H9 (cell line): ENCODE measurements around the gene TOX4. TPM values are rescaled to one million over a fixed set of nuclear protein-coding genes. Genes with fewer than 3 reads are reported as not detected.

Source experiments
- DNase-seq: peaks from one replicate; pipeline ENCODE4 v3.0.0-alpha.2; 2017
- H2AFZ ChIP-seq: one replicate; pipeline ENCODE4 v1.6.1; 2013; ENCODE audit warnings: mild to moderate bottlenecking, low read length, control low read depth, moderate library complexity
- H2AK5ac ChIP-seq: 2 replicates; pipeline ENCODE4 v1.6.1; 2013; ENCODE audit warnings: low read length, control low read depth, mixed read lengths; ENCODE audit not compliant: insufficient read length
- H2BK120ac ChIP-seq: one replicate; pipeline ENCODE4 v1.6.1; 2013; ENCODE audit warnings: low read depth, mild to moderate bottlenecking, low read length, control low read depth, inconsistent platforms; ENCODE audit not compliant: poor library complexity, severe bottlenecking
- H2BK12ac ChIP-seq: 2 replicates; pipeline ENCODE4 v1.6.1; 2013; ENCODE audit warnings: low read length, control low read depth, mixed read lengths, low read depth; ENCODE audit not compliant: insufficient read length
- H2BK15ac ChIP-seq: 2 replicates; pipeline ENCODE4 v1.6.1; 2013; ENCODE audit warnings: low read depth, low read length, control low read depth
- H2BK20ac ChIP-seq: one replicate; pipeline ENCODE4 v1.6.1; 2013; ENCODE audit warnings: low read depth, mild to moderate bottlenecking, low read length, control low read depth, inconsistent platforms; ENCODE audit not compliant: poor library complexity, severe bottlenecking
- H2BK5ac ChIP-seq: 2 replicates; pipeline ENCODE4 v1.6.1; 2013; ENCODE audit warnings: low read length, control low read depth, mixed read lengths; ENCODE audit not compliant: insufficient read length
- H3K14ac ChIP-seq: 2 replicates; pipeline ENCODE4 v1.6.1; 2013; ENCODE audit warnings: low read length, control low read depth; ENCODE audit not compliant: insufficient read depth
- H3K18ac ChIP-seq: 2 replicates; pipeline ENCODE4 v1.6.1; 2013; ENCODE audit warnings: low read depth, mild to moderate bottlenecking, mixed read lengths, low read length, control low read depth; ENCODE audit not compliant: insufficient read length
- H3K23ac ChIP-seq: 2 replicates; pipeline ENCODE4 v1.6.1; 2013; ENCODE audit warnings: low read length, control low read depth, mixed read lengths, low read depth; ENCODE audit not compliant: insufficient read length
- H3K23me2 ChIP-seq: 2 replicates; pipeline ENCODE4 v1.6.1; 2013; ENCODE audit warnings: low read depth, mild to moderate bottlenecking, mixed read lengths, low read length, control low read depth; ENCODE audit not compliant: insufficient read length, poor library complexity, severe bottlenecking
- H3K27ac ChIP-seq: 2 replicates; pipeline ENCODE4 v1.5.1; 2013; ENCODE audit warnings: low read length, control low read depth, mixed read lengths, low read depth; ENCODE audit not compliant: insufficient read length
- H3K27me3 ChIP-seq: 2 replicates; pipeline ENCODE4 v1.6.1; 2013; ENCODE audit warnings: low read length, control low read depth, inconsistent platforms; ENCODE audit not compliant: insufficient read depth
- H3K4ac ChIP-seq: 2 replicates; pipeline ENCODE4 v1.6.1; 2013; ENCODE audit warnings: low read depth, mild to moderate bottlenecking, control low read depth, inconsistent platforms, low read length, moderate library complexity
- H3K4me1 ChIP-seq: 2 replicates; pipeline ENCODE4 v1.6.1; 2013; ENCODE audit warnings: low read length, control low read depth, inconsistent platforms; ENCODE audit not compliant: insufficient read depth
- H3K4me2 ChIP-seq: 2 replicates; pipeline ENCODE4 v1.6.1; 2013; ENCODE audit warnings: low read length, control low read depth, mixed read lengths; ENCODE audit not compliant: insufficient read length, insufficient read depth
- H3K56ac ChIP-seq: 2 replicates; pipeline ENCODE4 v1.6.1; 2013; ENCODE audit warnings: low read depth, mild to moderate bottlenecking, mixed read lengths, low read length, control low read depth; ENCODE audit not compliant: insufficient read length
- H3K79me1 ChIP-seq: 2 replicates; pipeline ENCODE4 v1.6.1; 2013; ENCODE audit warnings: low read depth, mild to moderate bottlenecking, moderate library complexity, low read length, control low read depth, inconsistent platforms; ENCODE audit not compliant: insufficient read depth, poor library complexity, severe bottlenecking
- H3K79me2 ChIP-seq: 2 replicates; pipeline ENCODE4 v1.6.1; 2013; ENCODE audit warnings: low read length, control low read depth, inconsistent platforms; ENCODE audit not compliant: insufficient read depth
- H3K9ac ChIP-seq: 2 replicates; pipeline ENCODE4 v1.6.1; 2013; ENCODE audit warnings: low read length, control low read depth, mixed read lengths; ENCODE audit not compliant: insufficient read length; ENCODE audit errors: extremely low read depth
- H3K9me3 ChIP-seq: one replicate; pipeline ENCODE4 v1.6.1; 2013; ENCODE audit warnings: low read depth, low read length, inconsistent platforms; ENCODE audit not compliant: control insufficient read depth
- H3T11ph ChIP-seq: one replicate; pipeline ENCODE4 v1.6.1; 2013; ENCODE audit warnings: mild to moderate bottlenecking, low read length, control low read depth, inconsistent platforms
- H4K20me1 ChIP-seq: one replicate; pipeline ENCODE4 v1.6.1; 2013; ENCODE audit not compliant: control insufficient read depth, insufficient read length, insufficient read depth
- H4K5ac ChIP-seq: 2 replicates; pipeline ENCODE4 v1.6.1; 2013; ENCODE audit warnings: low read depth, mild to moderate bottlenecking, mixed read lengths, low read length, control low read depth; ENCODE audit not compliant: insufficient read length
- H4K8ac ChIP-seq: replicated peaks from 2 replicates; pipeline ENCODE4 v1.6.1; 2013; ENCODE audit warnings: low read length, control low read depth, mixed read lengths, low read depth; ENCODE audit not compliant: insufficient read length
- H4K91ac ChIP-seq: 2 replicates; pipeline ENCODE4 v1.6.1; 2013; ENCODE audit warnings: low read depth, mild to moderate bottlenecking, moderate library complexity, mixed read lengths, low read length, control low read depth; ENCODE audit not compliant: insufficient read length
- H3K27ac Mint-ChIP-seq, 3 experiments: 2 replicates in 2 of 3; 3 replicates in 1 of 3; pipeline ENCODE4 v1.8.0; 2020 to 2021; ENCODE audit warnings: mixed read lengths in 3 of 3, mild to moderate bottlenecking in 1 of 3, moderate library complexity in 1 of 3
- H3K27me3 Mint-ChIP-seq: 2 replicates; pipeline ENCODE4 v1.8.0; 2021; ENCODE audit warnings: low read depth, mild to moderate bottlenecking, moderate library complexity, mixed read lengths
- H3K36me3 Mint-ChIP-seq, 3 experiments: 2 replicates in 2 of 3; 3 replicates in 1 of 3; pipeline ENCODE4 v1.8.0; 2020 to 2021; ENCODE audit warnings: low read depth in 3 of 3, mixed read lengths in 3 of 3; ENCODE audit not compliant: insufficient read depth in 1 of 3
- H3K4me1 Mint-ChIP-seq, 2 experiments: 2 replicates each; pipeline ENCODE4 v1.8.0; 2020; ENCODE audit warnings: mixed read lengths in 2 of 2
- H3K4me3 Mint-ChIP-seq, 2 experiments: 2 replicates in 1 of 2; 3 replicates in 1 of 2; pipeline ENCODE4 v1.8.0; 2020 to 2021; ENCODE audit warnings: mild to moderate bottlenecking in 2 of 2, mixed read lengths in 2 of 2, moderate library complexity in 1 of 2
- H3K9me3 Mint-ChIP-seq, 2 experiments: 2 replicates in 1 of 2; 3 replicates in 1 of 2; pipeline ENCODE4 v1.8.0; 2020; ENCODE audit warnings: mild to moderate bottlenecking in 2 of 2, mixed read lengths in 2 of 2, moderate library complexity in 1 of 2
- CTCF ChIP-seq: fragments of 200-600 bp; sonication (generic); conservative IDR thresholded peaks from 3 replicates; pipeline ENCODE4 v1.8.0; 2021; ENCODE audit warnings: antibody characterized with exemption, mild to moderate bottlenecking
- WGBS: extraction: QIAGEN DNeasy Blood & Tissue Kit; methylation state at CpG from one replicate; pipeline ENCODE4 v1.1.7; 2013; ENCODE audit warnings: missing lambda C conversion rate, low lambda C conversion rate, mixed read lengths; ENCODE audit not compliant: insufficient read length; ENCODE audit errors: extremely low coverage; 5-methylcytosine and 5-hydroxymethylcytosine counted together
- total RNA-seq: library from RNA; stranded (reverse); gene quantifications from 2 replicates; pipeline ENCODE4 v1.2.1, GENCODE V29; 2021

The TOX4 gene
- total RNA-seq, 1 experiment from 2014 or later, result 64.7 TPM

GRCh38 chr14:21467616-21468015, 9.4 kb upstream of the TOX4 start:
- H3K9me3 Mint-ChIP-seq, result no peaks in the 10 kb centered on the region
- H3K9me3 ChIP-seq, result no peaks in the 10 kb centered on the region
- peaks cover 22 to 77% (median 48%) of the 10 kb centered on the region in 3 experiments for H3K36me3 Mint-ChIP-seq
- H3K14ac ChIP-seq, result no peak overlapping the region
- no peaks in the 10 kb centered on the region for H3K79me2 ChIP-seq
- H3K4me1 ChIP-seq, result no peaks in the 10 kb centered on the region
- no peaks in the 10 kb centered on the region for H3K23me2 ChIP-seq
- H2BK15ac ChIP-seq, result no peak overlapping the region
- no peaks in the 10 kb centered on the region for H3K27me3 ChIP-seq
- H2BK20ac ChIP-seq, result no peak overlapping the region
- TF ChIP-seq CTCF, result no peak
- no peak overlapping the region for H2AK5ac ChIP-seq
- H3K4me1 Mint-ChIP-seq, result no peaks in the 10 kb centered on the region
- H2BK12ac ChIP-seq, result no peak overlapping the region
- no peaks in the 10 kb centered on the region for H4K20me1 ChIP-seq
- no peak overlapping the region for H3K27ac ChIP-seq
- no peak overlapping the region for H4K91ac ChIP-seq
- no peak overlapping the region for H3K56ac ChIP-seq
- no peak overlapping the region for H4K5ac ChIP-seq
- H3K4me3 Mint-ChIP-seq, result no peak overlapping the region
- H3K4ac ChIP-seq, result no peak overlapping the region
- DNase-seq, result no peak
- WGBS, result no CpG with 5 or more reads among the region's 1 CpG
- no peaks in the 10 kb centered on the region for H3K27me3 Mint-ChIP-seq
- no peaks in the 10 kb centered on the region for H3K79me1 ChIP-seq
- no peak overlapping the region for H3K23ac ChIP-seq
- H2BK120ac ChIP-seq, result no peak overlapping the region
- no peak overlapping the region for H2AFZ ChIP-seq
- no peak overlapping the region for H4K8ac ChIP-seq
- no peak overlapping the region for H3K27ac Mint-ChIP-seq
- no peak overlapping the region for H3K9ac ChIP-seq
- H3K18ac ChIP-seq, result no peak overlapping the region
- no peak overlapping the region for H2BK5ac ChIP-seq
- H3K4me2 ChIP-seq, result no peak overlapping the region
- H3T11ph ChIP-seq, result no peak overlapping the region
